NCI-H345 treated with DMSO at 0.1 percent for 48 hours (cell line): ENCODE results near the gene GET3.
A peak's percentile ranks its signal among the peaks of the same experiment; 100 is the strongest.
"Not testable (repeated sequence)": the region's sequence is repeated elsewhere in the genome, so short reads cannot be mapped to it uniquely, and the experiment has no call there.

Experiments
- DNase-seq: peaks from one replicate; lab custom pipeline; 2025; ENCODE audit not compliant: unreplicated experiment; lab: John Stamatoyannopoulos, UW

Gene GET3

DNA sequence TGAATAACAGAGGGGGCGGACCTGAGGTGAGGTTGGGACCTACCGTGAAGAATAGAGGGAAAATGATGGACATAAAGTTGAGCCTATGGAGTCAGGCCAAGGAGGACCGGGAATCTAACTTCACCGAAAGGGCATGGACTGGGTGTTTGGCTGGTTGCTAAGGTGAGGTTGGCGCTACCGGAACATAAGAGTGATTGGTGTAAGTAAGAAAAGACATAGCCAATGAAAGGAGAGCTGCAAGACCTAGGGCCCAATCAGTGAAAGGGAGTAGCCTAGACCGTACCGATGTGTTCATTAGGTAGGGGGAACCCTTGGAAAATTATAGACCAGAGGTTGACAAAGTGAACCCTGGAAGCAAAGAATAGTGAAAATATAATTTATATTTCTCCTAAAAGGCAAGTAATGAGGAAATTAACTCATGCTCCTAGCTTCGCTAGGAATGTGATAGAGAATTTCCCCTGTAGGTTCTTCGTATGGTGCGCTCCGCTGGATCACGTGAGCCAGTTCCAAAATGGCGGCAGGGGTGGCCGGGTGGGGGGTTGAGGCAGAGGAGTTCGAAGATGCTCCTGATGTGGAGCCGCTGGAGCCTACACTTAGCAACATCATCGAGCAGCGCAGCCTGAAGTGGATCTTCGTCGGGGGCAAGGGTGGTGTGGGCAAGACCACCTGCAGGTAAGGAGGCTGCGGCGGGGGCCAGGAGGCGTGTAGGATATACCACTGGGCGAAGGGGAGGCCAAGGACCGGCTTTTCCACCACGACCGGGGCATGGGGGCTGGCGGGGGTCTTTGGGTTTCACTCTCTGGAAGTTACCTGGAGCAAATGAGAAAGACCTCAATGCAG, at the start of gene GET3:
GET3 (plus strand) TSS at position 503 of the 840 bp plus-strand sequence; CDS start at position 512, 9 bp downstream.
- peak; percentile 90 for DNase-seq

GRCh38 chr19:12689012-12689411, 48.3 kb upstream of the GET3 start:
- DNase-seq: no peak

GRCh38 chr19:12689581-12690216, 47.6 kb upstream of the GET3 start:
- DNase-seq: no peak

DNA sequence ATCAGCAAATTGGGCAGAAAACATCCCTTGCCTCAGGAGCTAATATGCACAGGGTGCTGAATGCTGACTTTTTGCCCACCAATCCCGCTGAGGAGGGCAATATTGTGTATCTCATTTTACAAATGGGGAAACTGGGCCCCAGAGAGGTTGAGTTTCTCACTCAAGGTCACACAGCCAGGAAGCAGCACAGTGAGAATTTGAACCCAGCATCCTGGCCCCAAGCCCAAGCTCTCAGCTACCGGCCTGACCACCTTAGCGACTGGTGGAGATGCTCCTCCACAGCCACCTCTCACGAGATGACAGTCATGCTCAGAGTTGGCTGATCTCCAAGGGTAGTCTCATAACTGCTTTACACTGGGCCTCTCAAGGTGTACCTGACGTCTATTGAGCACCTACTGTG, 44.3 kb upstream of the GET3 start:
- no peak for DNase-seq

DNA sequence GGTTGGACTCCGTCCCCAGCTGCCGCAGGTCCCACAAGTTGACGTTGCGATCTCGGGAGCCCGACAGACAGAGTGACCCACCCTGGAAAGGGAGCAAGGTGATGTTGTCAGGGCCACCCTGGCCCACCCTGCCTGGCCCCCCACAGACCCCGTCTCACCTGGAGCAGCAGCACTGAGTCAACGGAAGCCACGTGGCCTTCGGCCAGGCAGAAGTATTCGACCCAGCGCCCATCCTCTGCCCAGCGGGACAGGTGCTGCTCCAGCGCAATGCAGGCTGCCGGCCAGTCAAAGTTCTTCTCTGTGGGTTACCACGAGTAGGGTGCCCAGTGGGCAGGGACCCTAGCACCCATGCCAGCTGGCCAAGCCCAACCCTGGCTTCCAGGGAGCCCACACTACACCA, 42.7 kb upstream of the GET3 start:
- DNase-seq: no peak

GRCh38 chr19:12695096-12695495, 42.2 kb upstream of the GET3 start:
- no peak for DNase-seq

- no peak for DNase-seq
Measured at GRCh38 chr19:12695514-12695913, 41.8 kb upstream of the GET3 start.

- no peak for DNase-seq
Measured at GRCh38 chr19:12695997-12696365, 41.3 kb upstream of the GET3 start.

DNA sequence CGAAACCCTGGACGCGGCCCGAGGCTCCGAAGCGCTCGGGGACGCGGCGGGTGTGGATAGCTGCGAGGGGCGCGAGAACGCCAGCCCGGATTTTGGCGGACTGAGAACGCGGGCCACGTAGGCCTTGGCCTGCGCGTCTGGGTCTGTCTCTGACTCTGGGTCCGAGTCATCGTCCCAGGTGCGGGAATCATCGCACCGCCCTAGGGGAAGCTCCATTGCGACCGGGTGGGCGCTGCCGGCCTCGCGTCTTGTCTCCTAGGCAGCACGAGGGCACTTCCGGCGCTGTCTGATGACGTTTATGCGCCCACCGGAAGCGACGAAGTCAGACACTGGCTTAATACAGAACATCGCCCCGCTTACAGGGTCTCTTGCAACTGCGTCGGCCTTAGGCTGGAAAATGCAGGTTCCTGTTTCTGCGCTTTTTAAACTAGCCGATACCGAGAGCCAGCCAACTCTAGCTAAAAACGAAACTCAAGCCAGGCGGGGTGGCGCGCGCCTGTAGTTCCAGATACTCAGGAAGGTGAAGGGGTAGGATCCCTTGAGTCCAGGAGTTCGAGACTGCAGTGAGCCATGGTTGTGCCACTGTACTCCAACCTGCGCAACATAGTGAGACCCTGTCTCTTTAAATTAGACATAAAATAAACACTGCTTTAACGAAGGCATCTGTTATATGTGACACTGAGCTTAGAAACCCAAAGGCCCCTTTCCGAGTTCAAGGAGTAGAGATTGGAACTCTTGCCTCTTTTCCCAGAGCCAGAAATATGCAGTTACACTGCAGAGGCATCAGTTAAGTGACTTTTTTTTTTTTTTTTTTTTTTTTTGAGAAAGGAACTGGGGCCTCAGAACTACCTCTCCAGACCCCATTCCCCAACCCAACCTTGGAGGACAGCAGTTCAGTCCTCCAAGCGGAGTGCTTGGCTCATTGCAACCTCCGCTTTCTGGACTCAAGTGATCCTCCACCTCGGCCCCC, 40.6 kb upstream of the GET3 start, which contains the start of gene FBXW9:
FBXW9 (minus strand) TSS at position 266 of the 970 bp plus-strand sequence; CDS start at position 216, 50 bp downstream.
- peak; percentile 17 for DNase-seq

- not testable (repeated sequence) for DNase-seq
Measured at GRCh38 chr19:12697425-12697824, 39.9 kb upstream of the GET3 start.

DNA sequence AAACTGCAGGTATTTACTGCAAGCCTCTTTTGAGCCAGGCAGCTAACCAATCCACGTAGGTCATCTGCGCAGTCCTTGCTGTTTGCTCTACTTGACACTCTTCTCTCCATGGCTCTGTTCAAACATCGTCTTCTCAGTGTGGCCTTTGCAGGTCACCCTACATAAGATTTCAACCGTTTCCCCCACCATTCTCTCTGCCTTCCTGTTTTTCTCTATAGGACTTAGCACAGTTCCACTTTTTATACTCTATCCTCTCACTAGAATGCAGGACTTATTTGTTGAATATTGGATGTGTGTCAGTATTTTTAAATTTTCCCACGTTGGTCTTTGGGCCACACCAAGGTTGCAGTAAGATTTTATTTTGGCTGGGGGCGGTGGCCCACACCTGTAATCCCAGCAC, 39.2 kb upstream of the GET3 start:
- no peak for DNase-seq

DNA sequence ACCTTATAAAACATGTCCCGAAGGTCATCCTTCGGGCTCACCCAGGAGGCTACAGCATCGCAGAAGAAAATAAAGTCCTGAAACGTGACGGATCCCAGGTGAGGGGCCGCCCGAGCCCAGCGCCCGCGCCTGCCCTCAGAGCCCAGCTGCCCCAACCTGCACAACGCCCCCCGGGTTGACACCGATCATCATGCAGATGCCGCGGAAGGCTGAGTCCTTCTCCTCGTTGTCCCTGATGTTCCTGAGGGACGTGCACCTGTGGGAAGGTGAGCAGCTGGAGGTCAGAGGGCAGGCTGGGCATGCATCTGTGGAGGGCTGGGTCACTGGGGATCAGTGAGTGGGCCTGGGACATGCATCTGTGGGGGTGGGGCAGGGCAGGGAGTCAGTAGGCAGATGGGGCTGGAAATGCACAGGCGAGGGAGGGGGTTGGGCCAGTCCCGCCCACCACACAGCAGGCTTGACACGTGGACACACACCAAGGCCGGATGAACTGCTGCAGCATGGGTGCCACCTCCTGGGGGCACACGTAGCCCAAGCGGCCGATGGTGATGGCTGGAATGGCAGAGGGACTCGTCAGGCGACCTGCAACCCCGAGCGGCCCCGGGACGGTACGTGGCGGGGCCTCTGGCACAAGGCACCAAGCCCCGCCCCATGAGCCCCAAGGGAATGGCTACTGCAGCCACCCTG, 35.6 kb upstream of the GET3 start:
- no peak for DNase-seq

GRCh38 chr19:12703046-12703445, 34.3 kb upstream of the GET3 start:
- DNase-seq: no peak

DNA sequence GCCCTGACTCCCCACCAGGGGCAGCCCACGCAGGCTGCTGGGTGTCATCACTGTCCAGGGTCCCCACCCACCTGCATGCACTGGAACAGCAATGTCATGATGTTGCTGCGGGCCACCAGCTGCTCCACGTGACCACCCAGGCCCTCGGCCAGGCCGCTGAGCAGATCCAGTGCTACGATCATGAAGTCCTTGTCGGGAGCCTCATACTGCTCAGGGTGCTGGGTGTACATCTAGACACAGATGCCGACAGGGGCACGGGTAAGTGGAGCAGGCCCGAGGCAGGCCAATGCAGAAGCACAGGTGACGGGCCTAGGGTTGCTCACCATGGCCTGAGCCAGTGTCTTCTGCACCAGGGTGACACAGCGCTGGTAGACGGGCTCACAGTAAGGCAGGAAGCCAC, 32.1 kb upstream of the GET3 start:
- DNase-seq: no peak

DNA sequence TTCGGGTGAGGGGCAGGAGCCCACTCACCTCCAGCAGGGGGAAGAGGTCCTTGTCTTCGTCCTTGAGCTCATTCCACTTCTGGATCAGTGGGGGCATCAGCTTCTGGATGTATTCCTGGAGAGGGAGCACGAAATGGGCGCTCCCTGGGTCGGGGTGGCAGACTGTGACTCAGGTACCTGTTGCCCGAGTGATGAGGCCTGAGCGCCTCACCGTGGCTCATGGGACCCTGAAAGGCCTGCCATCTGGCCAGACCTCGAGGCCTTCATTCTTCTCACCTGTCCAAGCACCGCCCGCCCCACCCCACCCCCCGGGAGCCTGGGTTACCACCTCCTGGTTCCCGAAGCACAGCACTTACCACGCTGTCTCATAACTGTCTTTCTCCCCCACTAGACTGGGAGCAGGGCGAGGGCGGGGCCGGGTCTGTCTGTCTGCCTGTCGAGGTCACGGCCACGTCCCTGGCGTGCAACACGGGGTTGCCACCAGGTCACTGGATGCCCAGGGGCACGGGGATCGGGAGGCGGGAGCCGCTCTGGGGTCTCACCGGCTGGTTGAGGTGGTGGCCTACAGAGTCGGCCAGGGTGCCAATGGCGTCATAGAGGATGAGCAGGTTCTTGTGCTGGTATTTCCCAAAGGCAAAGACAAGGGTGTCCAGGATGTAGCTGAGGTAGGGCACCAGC, 31.5 kb upstream of the GET3 start:
- no peak for DNase-seq

DNA sequence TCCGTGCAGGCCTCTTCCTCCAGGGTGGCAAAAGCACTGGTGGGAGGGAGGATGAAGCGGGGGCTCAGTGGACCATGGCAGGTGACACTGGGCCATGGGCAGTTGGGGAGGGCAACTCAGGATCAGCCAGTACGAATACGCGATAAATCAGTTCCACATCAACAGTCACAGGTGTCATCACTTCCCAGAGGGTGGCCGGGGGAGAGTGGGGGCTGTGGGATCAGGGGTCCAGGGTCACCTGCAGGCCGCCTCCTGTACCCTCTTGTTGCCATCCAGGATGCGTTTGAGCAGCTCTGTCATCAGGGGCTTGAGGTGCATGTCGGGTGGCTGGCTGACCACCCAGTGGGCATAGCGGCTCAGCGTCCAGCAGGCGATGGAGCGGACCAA, 31.0 kb upstream of the GET3 start:
- DNase-seq: no peak

GRCh38 chr19:12708641-12709040, 28.7 kb upstream of the GET3 start:
- no peak for DNase-seq

DNA sequence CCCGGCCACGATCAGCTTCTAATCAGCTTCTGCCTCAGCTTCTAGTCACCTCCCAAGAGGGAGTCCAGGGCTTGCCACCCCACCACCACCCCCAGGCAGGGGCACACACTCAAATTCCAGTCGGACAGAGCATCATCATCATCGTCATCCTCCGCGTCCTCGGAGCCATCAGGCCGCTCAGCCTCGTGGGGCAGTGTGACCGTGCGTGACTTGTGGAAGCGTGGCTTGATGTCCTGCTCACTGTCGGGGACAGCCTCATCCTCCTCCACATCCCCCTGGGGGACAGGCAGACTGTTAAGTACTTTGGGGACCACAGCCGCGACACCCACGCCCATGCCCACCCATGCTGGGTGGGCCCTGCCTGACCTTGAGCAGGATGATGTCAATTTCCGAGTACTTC, 26.1 kb upstream of the GET3 start:
- DNase-seq: no peak

DNA sequence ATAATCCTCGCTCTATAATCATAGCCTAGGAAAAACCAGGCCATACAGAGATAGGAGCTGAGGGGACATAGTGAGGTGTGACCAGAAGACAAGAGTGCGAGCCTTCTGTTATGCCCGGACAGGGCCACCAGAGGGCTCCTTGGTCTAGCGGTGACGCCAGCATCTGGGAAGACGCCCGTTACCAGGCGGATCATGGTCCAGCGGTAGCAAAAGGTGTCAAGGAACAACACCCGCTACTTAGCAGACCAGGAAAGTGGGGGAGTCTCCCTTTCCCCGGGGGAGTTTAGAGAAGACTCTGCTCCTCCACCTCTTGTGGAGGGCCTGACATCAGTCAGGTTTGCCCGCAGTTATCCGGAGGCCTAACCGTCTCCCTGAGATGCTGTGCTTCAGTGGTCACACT, 25.2 kb upstream of the GET3 start:
- DNase-seq: not testable (repeated sequence)

GRCh38 chr19:12713304-12713703, 24.0 kb upstream of the GET3 start:
- not testable (repeated sequence) for DNase-seq
